Muscle of arm (tissue), 14 donors: ENCODE data around the gene PKP2. TPM values are rescaled to one million over a fixed set of nuclear protein-coding genes. Genes with fewer than 3 reads are reported as not detected.

Source experiments
- DNase-seq: peaks from one replicate; pipeline ENCODE4 v3.0.0-alpha.2; 2013
- long read RNA-seq, 11 donors: transcript quantifications; one replicate each; lab custom pipeline, GENCODE V29; 2026
- polyA plus RNA-seq, 12 donors: library from polyadenylated mRNA; unstranded; fragments of 120-200 nt; gene quantifications; one replicate each; pipeline ENCODE4 v1.2.1, GENCODE V29; 2013; ENCODE audit not compliant: insufficient read length in 12 of 12

Gene PKP2
- 10 to 100 TPM in 2 of 12 donors, 1 to 10 TPM in 9, not detected in 1; 5.6 to 15.2 (median 9.2) TPM for polyA plus RNA-seq
- long read RNA-seq, donor 1, full-length matches to known transcripts: 15 of 61 reads
- long read RNA-seq, donor 1, partial matches to known transcripts: 46 of 61 reads
- long read RNA-seq, donor 1, other reads (novel, unspliced or antisense): 0 of 61 reads
- long read RNA-seq, donor 2, full-length matches to known transcripts: 2 of 2 reads
- long read RNA-seq, donor 2, partial matches to known transcripts: 0 of 2 reads
- long read RNA-seq, donor 2, other reads (novel, unspliced or antisense): 0 of 2 reads
- long read RNA-seq, donor 3: 0 reads
- long read RNA-seq, donor 4: 0 reads
- long read RNA-seq, donor 5: 0 reads
- long read RNA-seq, donor 6, full-length matches to known transcripts: 3 of 3 reads
- long read RNA-seq, donor 6, partial matches to known transcripts: 0 of 3 reads
- long read RNA-seq, donor 6, other reads (novel, unspliced or antisense): 0 of 3 reads
- long read RNA-seq, donor 7, full-length matches to known transcripts: 1 of 1 reads
- long read RNA-seq, donor 7, partial matches to known transcripts: 0 of 1 reads
- long read RNA-seq, donor 7, other reads (novel, unspliced or antisense): 0 of 1 reads
- long read RNA-seq, donor 8, full-length matches to known transcripts: 2 of 2 reads
- long read RNA-seq, donor 8, partial matches to known transcripts: 0 of 2 reads
- long read RNA-seq, donor 8, other reads (novel, unspliced or antisense): 0 of 2 reads
- long read RNA-seq, donor 9: 0 reads
- long read RNA-seq, donor 10: 0 reads
- long read RNA-seq, donor 11, full-length matches to known transcripts: 2 of 2 reads
- long read RNA-seq, donor 11, partial matches to known transcripts: 0 of 2 reads
- long read RNA-seq, donor 11, other reads (novel, unspliced or antisense): 0 of 2 reads

- DNase-seq: no peak
These were observed at the start of gene PKP2 for GRCh38 chr12:32896432-32897280. TSS of gene PKP2 (minus strand) at chr12:32896777. CDS start at chr12:32896731, 46 bp downstream.

GRCh38 chr12:32944195-32944594 is 47.6 kb upstream of the PKP2 start:
- DNase-seq: no peak

DNA sequence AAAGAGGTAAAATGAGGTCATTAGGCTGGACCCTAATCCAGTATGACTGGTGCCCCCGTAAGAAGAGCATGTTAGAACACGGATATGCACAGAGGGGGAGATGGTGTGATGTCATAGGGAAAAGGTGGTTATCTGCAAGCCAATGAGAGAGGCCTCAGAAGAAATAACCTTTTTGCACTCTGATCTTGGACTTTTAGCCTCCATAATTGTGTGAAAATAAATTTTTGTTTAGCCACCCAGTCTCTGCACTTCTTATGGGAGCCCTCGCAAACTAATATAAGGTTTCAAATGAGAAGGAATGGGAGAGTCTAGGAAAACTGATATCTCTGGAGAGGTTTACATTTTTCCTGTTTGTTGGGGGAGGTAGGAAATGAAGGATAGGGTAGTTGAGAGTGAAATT is 43.2 kb upstream of the PKP2 start:
- DNase-seq: no peak

DNA sequence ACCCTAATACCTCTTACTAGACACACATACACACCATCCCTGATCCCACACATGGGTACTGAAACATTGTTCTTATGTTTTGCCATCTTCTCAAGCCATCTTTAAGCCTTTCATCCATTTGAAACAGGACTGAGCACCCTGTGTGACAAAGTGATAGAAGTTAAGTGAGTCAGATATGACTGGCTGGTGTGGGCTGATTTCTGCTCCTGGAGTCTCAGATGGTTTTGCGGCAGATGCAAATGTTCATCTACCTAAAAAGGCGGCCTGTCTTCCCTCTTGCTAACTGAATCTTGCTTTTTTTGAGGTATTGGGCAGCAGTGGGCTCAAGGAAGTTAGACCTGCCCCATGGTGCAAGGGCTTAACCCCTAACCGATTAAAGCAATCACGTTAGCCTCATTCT is 30.4 kb upstream of the PKP2 start:
- no peak for DNase-seq

DNA sequence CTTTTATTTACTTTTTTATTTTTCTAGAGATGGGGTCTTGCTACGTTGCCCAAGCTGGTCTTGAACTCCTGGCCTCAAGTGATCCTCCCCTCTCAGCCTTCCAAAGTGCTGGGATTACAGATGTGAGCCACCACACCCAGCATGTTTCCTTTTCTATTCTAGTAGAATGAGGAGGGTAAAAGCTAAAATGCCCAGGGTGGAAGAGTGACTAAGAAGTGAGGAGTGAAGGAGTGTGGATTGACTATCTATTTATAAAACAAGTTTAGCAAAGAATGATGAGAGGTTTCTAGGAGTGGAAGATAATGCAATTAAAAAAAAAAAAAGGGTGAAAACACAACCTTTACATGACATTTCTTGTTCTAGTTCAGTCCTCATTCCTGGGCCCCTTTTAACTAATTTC is 29.8 kb upstream of the PKP2 start:
- no peak for DNase-seq

- DNase-seq: no peak
These were observed 26.1 kb upstream of the PKP2 start for GRCh38 chr12:32922546-32923297.

GRCh38 chr12:32921397-32921796 is 24.8 kb upstream of the PKP2 start:
- DNase-seq: no peak

DNA sequence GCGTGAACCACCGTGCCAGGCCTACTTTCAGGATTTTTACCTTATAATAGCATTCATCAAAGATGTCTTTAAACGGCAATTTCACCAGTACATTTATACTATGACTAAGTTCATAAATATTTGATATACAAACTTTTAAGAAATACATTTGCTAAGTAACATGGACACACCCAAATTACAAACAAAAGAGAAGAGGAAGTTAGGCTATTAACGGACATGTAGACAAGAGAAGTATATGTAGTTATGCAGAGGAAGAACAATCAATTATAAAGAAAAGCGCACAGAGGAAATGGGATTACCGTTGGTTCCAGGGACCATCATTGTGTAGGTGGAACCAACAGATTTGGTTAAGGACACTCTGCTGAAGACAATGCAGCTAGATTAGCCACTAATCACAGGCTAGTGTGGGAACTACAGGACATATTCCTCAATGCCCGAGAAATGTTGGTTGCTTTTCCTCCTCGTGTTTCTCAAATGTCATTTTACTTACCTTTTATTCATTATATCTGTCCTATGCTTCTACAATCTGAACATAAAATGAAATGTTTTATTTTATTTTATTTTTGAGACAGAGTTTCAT is 24.0 kb upstream of the PKP2 start:
- DNase-seq: no peak

DNA sequence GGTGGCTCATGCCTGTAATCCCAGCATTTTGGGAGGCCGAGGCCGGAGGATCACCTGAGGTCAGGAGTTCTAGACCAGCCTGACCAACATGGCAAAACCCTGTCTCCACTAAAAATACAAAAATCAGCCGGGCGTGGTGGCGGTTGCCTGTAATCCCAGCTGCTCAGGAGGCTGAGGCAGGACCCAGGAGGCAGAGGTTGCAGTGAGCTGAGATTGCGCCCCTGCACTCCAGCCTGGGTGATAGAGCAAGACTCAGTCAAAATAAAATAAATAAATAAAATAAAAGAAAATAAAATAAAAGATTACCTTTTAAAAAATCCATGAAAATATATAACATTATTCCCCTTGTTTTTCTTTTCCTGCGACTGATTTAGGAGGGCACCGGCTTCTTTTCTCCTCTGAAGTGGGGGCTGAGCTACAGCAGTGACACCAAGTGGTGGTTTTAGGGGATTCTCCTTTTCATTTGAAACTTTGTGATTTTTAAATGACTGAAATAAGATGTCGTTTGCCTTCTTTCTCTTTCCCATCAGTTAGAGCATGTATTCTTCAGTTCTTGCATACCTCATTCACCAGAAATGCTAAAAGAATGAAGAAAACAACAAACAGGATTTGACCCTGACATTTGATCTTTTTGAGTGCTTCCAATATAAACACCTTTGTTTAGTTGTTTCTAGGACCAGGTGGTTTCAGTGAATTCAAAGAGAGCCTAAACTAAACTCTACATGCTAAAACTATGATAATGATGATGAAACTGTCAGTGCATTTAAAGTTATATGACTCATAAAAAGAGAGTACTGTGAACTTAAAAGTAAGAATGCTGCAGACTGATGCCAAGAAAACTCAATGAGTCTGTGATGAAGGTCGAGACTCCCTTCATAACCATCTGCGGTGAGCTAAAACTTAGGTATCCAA is 22.6 kb upstream of the PKP2 start:
- peak; percentile 41 for DNase-seq

DNA sequence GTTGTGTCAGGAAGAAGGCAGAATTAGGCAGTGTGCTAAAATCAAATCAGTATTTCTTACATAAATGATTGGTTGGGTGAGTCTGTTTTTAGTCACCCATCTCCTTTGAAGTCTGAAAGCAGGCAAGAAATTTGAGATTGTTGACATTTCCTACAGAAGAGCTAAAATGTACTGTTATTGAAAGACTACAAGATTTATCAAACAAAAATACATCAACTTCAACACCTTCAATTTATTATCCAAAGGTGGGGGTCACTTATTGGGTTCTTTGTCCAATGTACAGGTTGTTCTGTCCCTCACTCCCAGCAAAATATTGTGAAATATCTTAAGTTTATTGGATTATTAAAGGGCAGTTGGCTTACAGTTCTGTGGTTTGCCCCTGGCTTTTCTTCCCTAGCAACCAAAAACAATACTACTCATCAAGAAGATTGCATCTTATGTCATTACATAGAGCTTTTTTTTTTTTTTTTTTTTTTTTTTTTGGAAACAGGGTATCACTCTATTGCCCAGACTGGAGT is 20.6 kb upstream of the PKP2 start:
- no peak for DNase-seq

DNA sequence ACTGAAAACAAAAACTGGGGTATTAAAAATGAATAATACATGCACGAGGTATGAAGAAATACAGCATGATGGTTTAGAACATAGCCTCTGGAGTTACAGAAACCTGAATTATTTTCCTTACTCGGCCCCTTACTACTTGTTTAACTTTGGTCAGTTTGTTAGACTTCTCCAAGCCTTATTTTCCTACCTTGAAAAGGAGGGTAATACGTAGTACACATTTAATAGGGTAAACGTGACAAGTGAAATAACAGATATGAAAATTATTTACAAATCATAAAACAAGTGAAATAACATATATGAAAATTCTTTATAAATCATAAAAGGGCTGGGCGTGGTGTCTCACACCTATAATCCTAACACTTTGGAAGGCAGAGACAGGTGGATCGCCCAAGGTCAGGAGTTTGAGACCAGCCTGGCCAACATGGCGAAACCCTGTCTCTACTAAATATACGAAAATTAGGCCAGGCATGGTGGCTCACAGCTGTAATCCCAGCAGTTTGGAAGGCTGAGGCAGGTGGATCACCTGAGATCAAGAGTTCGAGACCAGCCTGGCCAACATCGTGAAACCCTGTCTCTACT is 11.4 kb upstream of the PKP2 start:
- no peak for DNase-seq

DNA sequence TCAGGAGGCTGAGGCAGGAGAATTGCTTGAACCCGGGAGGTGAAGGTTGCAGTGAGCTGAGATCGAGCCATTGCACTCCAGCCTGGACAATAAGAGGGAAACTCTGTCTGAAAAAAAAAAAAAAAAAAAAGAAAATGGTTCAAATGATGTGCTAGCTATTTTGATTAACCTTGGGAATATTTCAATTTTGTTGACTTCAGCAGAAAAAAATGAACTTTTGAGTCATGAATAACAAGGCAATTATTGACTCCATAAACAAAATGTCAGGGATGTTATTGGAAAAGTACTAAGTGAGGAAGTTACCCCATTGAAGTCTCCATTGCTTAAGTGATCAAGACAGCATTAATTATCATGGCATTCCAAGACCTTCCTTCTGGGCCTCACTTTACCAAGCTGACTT is 10.6 kb upstream of the PKP2 start:
- no peak for DNase-seq

GRCh38 chr12:32906399-32907165 is 10.0 kb upstream of the PKP2 start:
- no peak for DNase-seq

DNA sequence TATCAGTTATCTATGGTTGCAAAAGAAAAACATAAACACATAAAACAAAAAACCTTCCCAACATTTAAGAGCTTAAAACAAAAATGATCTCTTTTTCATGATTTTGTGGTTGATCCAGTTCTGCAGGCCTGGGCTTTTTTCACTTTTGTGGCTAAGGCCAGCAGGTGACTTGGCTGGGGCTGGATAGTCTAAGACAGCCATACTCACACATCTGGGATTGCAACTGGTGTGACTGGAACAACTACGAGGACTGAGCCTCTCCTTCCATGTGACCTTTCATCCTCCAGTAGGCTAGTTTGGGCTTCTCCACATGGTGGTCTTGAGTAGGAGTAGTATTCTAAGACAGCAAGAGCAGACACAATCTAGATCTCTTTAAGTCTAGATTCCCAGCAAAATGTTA is 7.2 kb upstream of the PKP2 start:
- DNase-seq: no peak

GRCh38 chr12:32903318-32903717 is 6.7 kb upstream of the PKP2 start:
- DNase-seq: no peak

DNA sequence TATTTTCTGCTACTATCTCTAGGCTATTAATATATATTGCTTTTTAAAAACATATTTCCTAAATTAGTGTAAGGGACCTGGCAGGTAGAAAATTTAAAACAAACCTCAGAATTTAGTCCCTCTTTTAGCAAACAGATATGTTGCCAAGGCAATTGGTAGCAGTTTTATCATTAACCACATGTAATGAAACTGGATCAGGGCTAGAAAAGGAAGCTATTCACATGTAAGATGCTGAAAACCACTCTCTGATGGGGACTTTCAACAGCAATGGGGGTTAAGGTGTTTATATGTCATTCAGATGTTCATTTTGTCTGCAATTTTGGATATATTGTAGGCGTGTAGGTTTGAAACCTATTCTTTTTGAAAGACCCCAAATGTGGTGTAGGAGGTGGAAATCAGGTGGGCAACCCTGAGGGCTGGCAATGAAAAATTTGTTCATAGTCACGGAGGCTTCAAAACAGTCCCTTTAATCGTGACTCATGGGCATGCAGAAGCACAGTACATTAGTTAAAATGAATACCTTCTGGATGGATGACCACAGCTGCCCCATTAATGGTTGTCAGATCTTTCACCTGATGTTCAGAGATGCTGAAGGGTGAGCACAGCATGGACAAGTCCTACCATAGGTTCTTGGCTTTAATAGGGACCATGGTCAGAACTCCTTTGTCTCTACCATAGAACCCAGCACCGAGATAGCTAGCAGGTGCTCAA is 5.9 kb upstream of the PKP2 start:
- no peak for DNase-seq

GRCh38 chr12:32901553-32901952 is 5.0 kb upstream of the PKP2 start:
- no peak for DNase-seq
